GM21723 (cell line): ENCODE data around the gene NCOA3.

Experiments used
- ATAC-seq: cut with Tn5 transposase; IDR thresholded peaks from one replicate; pipeline ENCODE4 v1.9.1; 2021; ENCODE audit warnings: mild to moderate bottlenecking, moderate library complexity; ENCODE audit not compliant: unreplicated experiment

Gene NCOA3

GRCh38 chr20:47696856-47697255 is 195.2 kb downstream of the NCOA3 start:
- no peak for ATAC-seq

GRCh38 chr20:47698142-47698541 is 196.5 kb downstream of the NCOA3 start:
- ATAC-seq = no peak

DNA sequence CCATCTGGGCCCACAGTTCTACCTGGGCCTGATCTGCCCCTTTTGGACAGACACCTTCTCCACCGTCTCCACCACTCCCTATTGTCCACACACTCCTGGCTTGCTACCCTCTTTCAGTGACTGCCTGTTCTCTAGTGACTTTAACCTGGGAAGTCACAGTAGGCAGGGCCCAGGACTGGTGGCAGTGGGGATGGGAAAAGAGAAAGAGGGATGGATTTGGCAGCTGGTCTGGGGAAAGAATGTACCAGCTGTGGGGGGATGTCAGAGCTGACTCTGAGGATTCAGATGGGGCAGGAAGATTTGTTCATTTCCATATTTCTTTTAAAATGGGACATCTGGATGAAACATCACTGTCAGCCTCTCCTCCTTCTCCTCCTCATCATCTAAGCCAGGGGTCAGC is 198.1 kb downstream of the NCOA3 start:
- ATAC-seq = no peak

- ATAC-seq = no peak
Measured at GRCh38 chr20:47700327-47700726, 198.6 kb downstream of the NCOA3 start.

- ATAC-seq = no peak
Measured at GRCh38 chr20:47701612-47702011, 199.9 kb downstream of the NCOA3 start.

DNA sequence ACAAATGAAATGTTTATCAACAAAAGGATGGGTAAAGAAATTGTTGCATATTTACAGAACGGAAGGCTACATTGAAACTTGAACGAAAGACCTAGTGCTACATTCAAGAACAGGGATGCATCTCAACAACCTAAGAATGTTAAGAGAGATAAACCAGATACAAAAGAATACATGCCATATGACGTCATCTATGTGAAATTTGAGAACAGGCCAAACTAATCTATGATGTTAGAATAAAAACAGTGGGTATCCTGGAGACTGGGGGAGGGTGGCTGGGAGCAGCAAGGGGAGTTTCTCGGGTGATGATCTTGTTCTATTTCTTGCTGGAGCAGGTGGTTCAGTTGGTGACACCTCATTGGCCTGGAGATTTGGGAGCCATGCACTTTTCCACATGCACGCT is 202.1 kb downstream of the NCOA3 start:
- ATAC-seq = no peak

DNA sequence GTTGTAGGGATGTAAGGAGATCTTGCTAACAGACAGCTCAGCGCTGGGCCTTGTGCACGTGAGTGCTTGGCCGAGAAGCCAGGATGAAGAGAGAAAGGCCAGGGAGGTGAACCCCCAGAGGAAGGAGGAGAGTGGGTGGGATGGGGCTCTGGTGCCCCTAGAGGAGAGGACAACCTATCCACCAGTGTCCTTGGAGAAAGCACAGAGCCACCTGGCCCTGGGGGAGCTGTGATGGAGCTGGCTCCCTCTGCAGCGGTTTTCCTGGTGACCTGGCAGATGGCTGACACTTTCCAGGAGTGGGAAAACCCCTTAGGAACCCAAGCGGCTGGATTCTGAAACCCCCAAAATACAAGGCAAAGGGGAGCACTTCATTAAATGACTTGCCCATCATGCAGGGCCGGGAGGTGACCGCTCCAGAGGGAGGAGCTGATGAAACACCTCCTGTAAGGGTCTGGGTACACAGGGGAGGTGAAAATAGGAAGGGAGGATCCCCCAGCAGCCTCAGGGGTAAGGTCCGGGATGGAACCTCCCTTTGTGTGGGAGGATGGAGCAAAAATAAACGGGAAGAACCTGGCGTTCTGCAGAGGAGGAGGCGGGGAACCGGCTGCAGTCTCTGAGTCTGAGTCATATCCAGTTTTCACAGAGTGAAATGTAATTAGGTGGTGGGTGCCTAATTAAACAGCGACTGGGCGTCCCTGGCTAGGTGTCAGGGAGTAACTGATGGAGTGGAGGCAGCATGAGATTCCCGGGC is 203.2 kb downstream of the NCOA3 start:
- no peak for ATAC-seq

- no peak for ATAC-seq
Measured at GRCh38 chr20:47705497-47705856, 203.8 kb downstream of the NCOA3 start.

DNA sequence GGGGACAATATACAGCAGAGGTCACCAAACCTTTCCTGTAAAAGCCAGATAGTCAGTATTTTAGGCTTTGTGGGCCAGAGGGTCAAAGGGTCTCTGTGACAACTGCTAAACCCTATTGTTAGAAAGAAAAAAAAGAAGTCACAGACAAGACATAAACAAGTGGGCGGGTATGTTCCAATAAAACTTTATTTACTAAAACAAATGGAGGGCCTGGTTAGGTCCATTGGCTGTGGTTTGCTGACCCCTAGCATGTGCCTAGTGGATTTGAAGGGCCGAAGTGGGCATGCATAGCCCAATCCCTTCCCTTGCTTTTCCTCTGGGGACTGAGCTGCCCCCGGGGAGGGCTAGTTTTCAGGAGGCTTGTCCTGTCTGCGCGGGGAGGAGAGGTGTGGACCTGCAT is 204.7 kb downstream of the NCOA3 start:
- ATAC-seq = no peak
